HEK293T (cell line): Measurements from ENCODE around the gene ASTN2.

Experiments
- ARNT ChIP-seq: fragments of 450-650 bp; IDR thresholded peaks from 2 replicates; pipeline ENCODE4 v1.6.1; 2017; ENCODE audit warnings: mild to moderate bottlenecking
- BHLHE40 ChIP-seq: fragments of 450-650 bp; IDR thresholded peaks from 2 replicates; pipeline ENCODE4 v1.6.1; 2016; ENCODE audit warnings: mild to moderate bottlenecking, moderate library complexity, borderline replicate concordance
- ELF4 ChIP-seq: fragments of 450-650 bp; IDR thresholded peaks from 2 replicates; pipeline ENCODE4 v1.6.1; 2017; ENCODE audit warnings: antibody characterized with exemption
- FOXA1 ChIP-seq: fragments of 450-650 bp; IDR thresholded peaks from 2 replicates; pipeline ENCODE4 v1.6.1; 2016; ENCODE audit warnings: mild to moderate bottlenecking
- FOXK2 ChIP-seq: fragments of 450-650 bp; IDR thresholded peaks from 2 replicates; pipeline ENCODE4 v1.6.1; 2016; ENCODE audit warnings: mild to moderate bottlenecking
- FOXM1 ChIP-seq: fragments of 450-650 bp; IDR thresholded peaks from 2 replicates; pipeline ENCODE4 v1.6.1; 2017; ENCODE audit warnings: mild to moderate bottlenecking, borderline replicate concordance
- HDGF ChIP-seq: fragments of 450-650 bp; IDR thresholded peaks from 2 replicates; pipeline ENCODE4 v1.6.1; 2017; ENCODE audit warnings: antibody characterized with exemption, borderline replicate concordance
- L3MBTL2 ChIP-seq: fragments of 450-650 bp; conservative IDR thresholded peaks from 2 replicates; pipeline ENCODE4 v1.6.1; 2016; ENCODE audit warnings: mild to moderate bottlenecking
- NFRKB ChIP-seq: fragments of 450-650 bp; IDR thresholded peaks from 2 replicates; pipeline ENCODE4 v1.6.1; 2016; ENCODE audit warnings: mild to moderate bottlenecking, moderate library complexity
- SP1 ChIP-seq: fragments of 450-650 bp; IDR thresholded peaks from 2 replicates; pipeline ENCODE4 v1.6.1; 2017
- SUZ12 ChIP-seq: fragments of 450-650 bp; IDR thresholded peaks from 2 replicates; pipeline ENCODE4 v1.6.1; 2016; ENCODE audit warnings: mild to moderate bottlenecking
- TARDBP ChIP-seq: fragments of 450-650 bp; IDR thresholded peaks from 2 replicates; pipeline ENCODE4 v1.6.1; 2016
- ZNF384 ChIP-seq: fragments of 450-650 bp; IDR thresholded peaks from 2 replicates; pipeline ENCODE4 v1.6.1; 2016
- TF ChIP-seq, protein P1 (sequence below): fragments of 450-650 bp; IDR thresholded peaks from 2 replicates; pipeline ENCODE4 v1.6.1; 2016

DNA sequence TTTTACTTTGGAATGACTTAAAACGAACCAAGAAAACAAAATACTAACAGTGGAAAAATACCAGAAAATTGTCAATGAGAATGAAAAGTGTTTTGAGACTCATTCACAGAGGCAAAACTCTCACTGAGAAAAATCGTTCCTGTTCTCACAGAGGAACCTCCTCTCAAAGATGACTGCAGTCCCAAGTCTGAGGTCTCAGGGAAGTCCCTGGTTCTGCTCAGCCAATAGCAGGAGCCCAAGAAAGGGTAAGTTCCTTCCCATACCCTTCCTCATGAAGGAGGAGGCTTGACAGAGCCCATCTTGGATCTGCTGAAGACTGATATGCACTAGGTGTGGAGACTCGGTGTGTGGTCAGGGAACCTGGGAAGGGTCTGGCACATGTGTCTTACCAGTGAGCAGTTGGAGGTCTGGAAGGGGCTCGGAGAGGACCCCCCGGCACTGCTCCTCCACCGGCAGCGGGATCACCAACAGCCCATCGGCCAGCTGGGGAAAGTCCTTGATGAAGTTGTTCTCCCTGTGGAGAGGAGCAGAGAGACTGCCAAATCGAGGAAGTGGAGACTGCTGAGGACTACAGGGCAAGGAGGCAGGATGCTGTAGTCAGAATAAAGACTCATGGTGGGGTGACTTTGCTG lies 681.7 kb downstream of the ASTN2 start:
- TF ChIP-seq L3MBTL2 = no peak
- no peak for TF ChIP-seq SUZ12
- no peak for TF ChIP-seq NFRKB
- TF ChIP-seq FOXA1 = no peak
- no peak for TF ChIP-seq HDGF
- no peak for TF ChIP-seq TARDBP
- no peak for TF ChIP-seq FOXM1
- no peak for TF ChIP-seq ZNF384
- no peak for TF ChIP-seq ARNT
- no peak for TF ChIP-seq ELF4
- TF ChIP-seq BHLHE40 = no peak
- no peak for TF ChIP-seq SP1
- TF ChIP-seq FOXK2 = no peak
- TF ChIP-seq, protein P1, sequence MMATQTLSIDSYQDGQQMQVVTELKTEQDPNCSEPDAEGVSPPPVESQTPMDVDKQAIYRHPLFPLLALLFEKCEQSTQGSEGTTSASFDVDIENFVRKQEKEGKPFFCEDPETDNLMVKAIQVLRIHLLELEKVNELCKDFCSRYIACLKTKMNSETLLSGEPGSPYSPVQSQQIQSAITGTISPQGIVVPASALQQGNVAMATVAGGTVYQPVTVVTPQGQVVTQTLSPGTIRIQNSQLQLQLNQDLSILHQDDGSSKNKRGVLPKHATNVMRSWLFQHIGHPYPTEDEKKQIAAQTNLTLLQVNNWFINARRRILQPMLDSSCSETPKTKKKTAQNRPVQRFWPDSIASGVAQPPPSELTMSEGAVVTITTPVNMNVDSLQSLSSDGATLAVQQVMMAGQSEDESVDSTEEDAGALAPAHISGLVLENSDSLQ = no peak
